NCI-H2171 treated with DMSO at 0.1 percent for 48 hours (cell line): ENCODE measurements around the gene GLIS1.

Experiments
- DNase-seq: peaks from one replicate; lab custom pipeline; 2025; lab: John Stamatoyannopoulos, UW

The GLIS1 gene

DNA sequence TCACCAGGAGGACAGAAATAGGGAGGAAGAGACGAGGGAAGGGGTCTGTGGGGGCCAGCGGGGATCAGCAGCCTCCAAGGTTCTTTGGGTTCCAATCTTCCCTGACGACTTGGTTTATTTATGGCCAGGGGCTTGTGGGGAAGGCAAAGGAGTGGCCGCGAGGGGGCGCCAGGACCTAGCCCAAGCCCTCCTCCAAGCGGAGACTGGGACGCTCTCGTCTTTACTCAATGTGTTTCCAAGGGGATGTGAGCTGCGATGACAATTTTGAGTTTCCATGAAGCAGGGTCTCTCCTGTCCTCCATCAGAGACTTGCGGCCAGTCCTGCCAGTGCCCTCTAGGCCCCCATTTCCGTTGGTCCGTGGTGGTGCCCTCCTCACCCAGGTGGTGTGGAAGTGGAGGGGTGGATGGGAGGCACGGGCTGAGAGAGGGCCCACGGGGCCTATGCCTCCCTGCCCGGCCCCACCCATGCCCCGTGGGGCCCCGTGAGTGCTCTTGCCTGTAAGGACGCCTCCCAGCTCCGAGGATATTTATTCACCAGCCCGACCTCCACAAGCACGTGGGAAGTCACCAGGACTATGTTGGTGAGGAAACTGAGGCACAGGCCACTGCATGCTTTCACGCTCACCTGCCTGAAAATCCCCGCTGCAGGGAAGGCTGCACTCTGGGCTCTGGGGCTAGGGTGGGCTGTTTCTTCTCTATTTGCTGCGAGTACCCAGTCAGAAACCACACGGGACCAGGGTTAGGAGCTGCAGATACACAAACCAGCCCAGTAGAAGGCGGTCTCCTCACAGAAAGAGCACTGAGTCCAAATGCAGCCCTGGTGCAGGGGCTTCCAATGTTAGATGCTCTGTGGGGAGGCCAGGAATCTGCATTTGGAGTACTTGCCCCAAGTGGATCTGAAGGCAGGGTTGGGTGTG is 253.2 kb downstream of the GLIS1 start:
- peak; percentile 91 for DNase-seq

GRCh38 chr1:53484705-53485477 is 254.1 kb downstream of the GLIS1 start:
- DNase-seq, result no peak

DNA sequence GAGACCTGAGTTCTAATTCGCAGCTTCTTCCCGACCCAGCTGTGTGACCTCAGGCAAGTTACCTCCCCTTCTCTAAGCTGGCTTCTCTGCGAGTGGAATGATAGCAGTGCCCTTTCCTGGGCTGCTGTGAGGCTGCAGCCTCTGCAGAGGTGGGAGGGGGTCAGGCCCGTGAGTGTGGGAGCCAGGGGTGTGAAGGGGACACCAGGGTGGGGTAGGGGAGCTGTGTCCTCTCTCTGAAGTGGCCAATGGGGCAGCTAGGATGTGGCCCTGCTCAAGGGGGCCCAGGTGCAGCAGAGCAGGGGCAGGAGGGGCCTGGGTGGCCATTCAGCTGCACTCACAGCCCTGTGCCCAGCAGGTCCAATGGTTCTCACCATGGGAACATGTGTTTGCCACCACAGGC is 255.3 kb downstream of the GLIS1 start:
- DNase-seq, result no peak

DNA sequence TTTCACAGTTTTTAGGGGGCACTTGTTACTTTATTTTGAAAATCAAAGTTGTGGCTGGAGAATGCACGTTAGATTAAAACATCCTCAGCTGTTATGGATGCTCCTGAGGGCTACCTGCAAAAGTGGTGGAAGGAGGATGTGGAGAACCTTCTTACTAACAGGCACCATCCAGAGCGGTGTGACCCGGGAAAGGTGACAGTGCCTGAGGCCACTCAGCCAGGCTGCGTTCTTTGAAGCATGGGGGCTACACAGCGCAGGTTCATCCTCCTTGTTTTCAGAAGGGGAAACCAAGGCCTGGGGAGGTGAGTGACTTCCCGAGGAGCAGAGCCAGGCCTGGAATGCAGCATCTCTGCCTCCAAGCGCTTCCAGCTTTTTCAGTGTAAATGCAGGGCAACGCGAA is 255.8 kb downstream of the GLIS1 start:
- no peak for DNase-seq

DNA sequence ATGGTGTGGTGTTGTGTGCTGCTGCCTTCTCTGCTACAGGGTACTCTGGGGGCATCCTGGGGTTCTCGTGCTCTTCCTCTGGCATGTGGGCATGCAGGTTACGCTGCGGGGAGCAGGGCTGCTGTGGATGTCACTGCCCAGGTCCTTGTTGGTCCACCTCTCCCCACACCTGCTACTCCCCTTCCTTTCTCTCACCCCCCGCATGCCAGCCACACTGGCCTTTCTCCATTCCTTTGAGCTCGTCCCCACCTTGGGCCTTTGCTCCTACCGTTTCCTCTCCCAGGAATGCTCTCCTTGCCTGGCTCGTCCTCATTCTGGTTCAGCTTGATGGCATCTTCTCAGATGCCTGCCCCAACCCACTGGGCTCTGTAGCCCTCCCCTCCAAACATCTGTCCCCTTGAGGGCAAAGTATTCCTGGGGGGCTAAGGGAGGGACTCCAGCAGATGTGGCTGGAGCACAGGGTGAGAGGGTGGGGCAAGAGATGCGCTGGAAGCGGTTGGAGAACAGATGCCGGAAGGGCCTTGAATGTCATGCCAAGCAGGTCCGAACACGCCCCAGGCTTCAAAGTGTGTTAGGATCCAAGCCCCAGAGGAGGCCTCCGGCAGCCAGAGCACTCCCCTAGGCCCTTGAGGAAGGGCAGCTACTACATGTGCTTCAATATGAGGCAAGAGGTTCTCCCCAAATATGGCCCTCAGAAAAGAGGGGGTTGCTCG is 256.4 kb downstream of the GLIS1 start:
- peak; percentile 86 for DNase-seq

- DNase-seq, result no peak
Measured at GRCh38 chr1:53481456-53481855, 257.5 kb downstream of the GLIS1 start.

- no peak for DNase-seq
Measured at GRCh38 chr1:53480678-53481077, 258.3 kb downstream of the GLIS1 start.

DNA sequence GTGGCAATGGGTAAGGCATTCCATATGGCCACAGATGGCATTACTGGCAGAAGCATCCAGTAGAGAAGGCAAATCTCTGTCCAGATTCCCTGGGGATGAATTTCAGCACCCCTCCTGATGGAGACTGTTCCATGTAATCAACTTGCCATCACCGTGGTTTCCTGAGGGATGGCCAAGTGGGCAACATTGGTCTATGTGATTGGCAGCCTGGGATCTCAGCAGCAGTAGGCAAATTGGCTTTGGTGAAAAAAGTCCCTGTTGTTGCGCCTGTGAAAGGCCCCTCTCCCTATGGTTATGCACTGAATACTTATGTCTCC is 260.5 kb downstream of the GLIS1 start:
- DNase-seq, result peak; percentile 76

DNA sequence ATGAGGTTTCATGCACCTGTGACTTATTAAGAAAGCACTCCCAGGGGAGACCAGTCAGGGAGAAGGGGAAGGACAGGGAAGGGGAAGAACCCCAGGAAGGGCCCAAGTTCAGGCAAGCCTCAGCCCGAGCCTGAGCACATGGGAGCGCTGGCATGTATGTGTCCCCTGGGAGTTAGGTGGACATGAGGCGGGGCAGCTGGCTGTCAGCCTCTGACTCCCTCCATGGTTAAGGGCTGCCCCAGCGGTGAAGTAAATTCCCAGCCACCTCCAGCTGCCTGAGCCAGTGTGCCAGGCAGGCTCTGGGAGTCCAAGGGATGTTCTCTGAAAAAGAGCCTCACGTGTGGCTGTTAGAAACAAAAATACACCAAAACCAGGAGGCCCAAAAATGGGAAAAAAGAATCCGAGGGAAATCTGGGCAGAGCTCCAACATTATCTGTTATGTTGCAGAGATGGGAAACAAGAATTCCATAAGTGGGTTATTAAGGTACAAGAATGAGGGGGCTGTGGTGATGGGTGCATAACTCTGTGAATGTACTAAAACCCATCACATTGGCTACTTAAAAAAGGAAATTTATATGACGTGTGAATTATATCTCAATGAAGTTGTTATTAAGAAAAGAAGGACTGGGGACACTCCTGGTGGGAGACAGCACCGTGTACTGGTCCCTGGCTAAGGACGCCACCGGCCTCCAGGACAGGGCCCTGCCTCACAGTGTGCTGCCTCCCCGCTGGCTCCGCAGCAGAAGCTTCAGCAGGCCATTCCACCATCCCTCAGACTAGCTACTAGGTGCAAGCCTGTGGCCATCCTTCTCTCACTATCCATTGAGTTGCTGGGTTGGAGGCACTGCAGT is 261.1 kb downstream of the GLIS1 start:
- DNase-seq, result peak; percentile 76

DNA sequence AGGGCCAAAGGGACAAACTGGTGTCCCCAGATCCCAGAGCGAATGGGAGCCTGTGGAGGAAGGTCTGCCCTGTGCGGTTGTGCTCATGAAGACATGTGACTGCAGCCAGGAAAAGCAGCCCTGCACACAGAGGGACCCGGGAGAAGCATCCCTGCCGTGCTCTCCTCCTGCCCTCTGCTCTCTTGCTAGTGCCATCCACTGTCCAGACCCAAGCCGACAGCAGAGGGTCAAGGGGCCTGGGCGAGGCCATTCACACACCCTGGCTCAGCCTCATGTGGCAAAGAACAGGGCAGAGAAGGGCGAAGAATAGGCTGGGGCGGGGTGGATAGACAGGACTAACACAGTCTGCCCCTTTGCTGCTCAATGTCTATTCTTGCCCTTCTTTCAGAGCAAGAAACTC is 262.4 kb downstream of the GLIS1 start:
- no peak for DNase-seq

- DNase-seq, result no peak
Measured at GRCh38 chr1:53475664-53476063, 263.3 kb downstream of the GLIS1 start.

DNA sequence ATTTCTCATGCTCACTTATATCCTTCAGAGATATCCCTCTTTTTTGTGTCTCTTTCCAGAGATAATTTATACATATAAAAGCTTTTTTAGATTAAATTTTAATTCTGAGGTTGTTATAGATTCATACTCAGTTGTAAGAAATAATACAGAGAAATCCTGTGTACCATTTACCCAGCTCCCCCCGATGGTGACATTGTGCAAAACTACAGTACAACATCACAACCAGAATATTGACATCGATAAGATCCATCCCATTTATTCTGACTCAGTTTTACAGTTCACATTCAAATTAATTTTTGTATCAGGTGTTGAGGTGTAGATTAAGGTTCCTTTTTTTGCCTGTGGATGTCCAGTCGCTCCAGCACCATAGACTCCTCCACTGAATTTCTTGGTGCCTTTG is 265.5 kb downstream of the GLIS1 start:
- DNase-seq, result peak; percentile 21

GRCh38 chr1:53471000-53471399 is 268.0 kb downstream of the GLIS1 start:
- no peak for DNase-seq

GRCh38 chr1:53470584-53470983 is 268.4 kb downstream of the GLIS1 start:
- no peak for DNase-seq

- DNase-seq, result no peak
Measured at GRCh38 chr1:53470155-53470554, 268.8 kb downstream of the GLIS1 start.

GRCh38 chr1:53469373-53469772 is 269.6 kb downstream of the GLIS1 start:
- no peak for DNase-seq

- DNase-seq, result no peak
Measured at GRCh38 chr1:53468374-53468773, 270.6 kb downstream of the GLIS1 start.

DNA sequence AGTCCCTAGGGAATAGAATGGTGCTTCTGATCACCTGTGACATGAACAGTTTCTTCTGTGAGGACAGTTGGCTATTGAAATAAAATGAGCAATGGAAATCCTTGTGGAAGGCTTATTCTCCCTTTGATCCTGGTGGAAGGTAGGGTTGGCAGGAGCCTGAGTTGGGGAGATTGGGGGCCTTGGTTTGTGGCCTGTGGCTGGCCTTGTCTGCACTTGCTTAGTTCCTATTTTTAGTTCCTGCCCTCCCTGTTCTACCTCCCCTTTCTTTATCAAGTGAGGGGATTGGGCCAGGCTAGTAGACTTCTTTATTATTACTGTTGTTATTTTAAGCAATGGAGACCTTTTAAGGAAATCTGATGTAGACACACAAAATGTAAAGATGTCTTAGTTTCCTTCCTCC is 271.6 kb downstream of the GLIS1 start:
- DNase-seq, result no peak

GRCh38 chr1:53465023-53465957 is 273.7 kb downstream of the GLIS1 start:
- peak; percentile 88 for DNase-seq
